A549 (cell line): ENCODE results near the gene CNBD2. TPM values are rescaled to one million over a fixed set of nuclear protein-coding genes. Genes with fewer than 3 reads are reported as not detected.

ENCODE experiments used
- ATAC-seq, 2 experiments: fragments of 200-7000 bp in 1 of 2; fragments of >200 bp in 1 of 2; cut with Nextera tagmentation in 1 of 2; cut with Tn5 transposase in 1 of 2; 3 replicates each; pipeline versions ENCODE4 v1.8.0 to v1.9.1; 2018 to 2020; ENCODE audit warnings: mild to moderate bottlenecking in 1 of 2, moderate library complexity in 1 of 2
- CTCF ChIA-PET: fragments of 300-600 bp; sonication (Branson Sonifier 250); formaldehyde crosslinking; extraction: SDS; loops from one replicate; lab custom pipeline; 2021; ENCODE audit warnings: antibody characterized with exemption, inconsistent platforms; lab: Yijun Ruan, JAX
- POLR2A ChIA-PET: fragments of 350-600 bp; formaldehyde crosslinking; extraction: SDS; loops from one replicate; lab custom pipeline; 2021; ENCODE audit warnings: antibody characterized with exemption, inconsistent platforms; lab: Yijun Ruan, JAX
- DNase-seq, 2 experiments: peaks; one replicate each; pipeline versions ENCODE4 v3.0.0 to v3.0.0-alpha.2; 2011 to 2016; ENCODE audit warnings: low read depth in 1 of 2, low spot score in 1 of 2
- FAIRE-seq: peaks from 2 replicates; lab custom pipeline; 2011; peaks lifted over from hg19 to GRCh38; lab: Jason Lieb, UNC
- H3K27ac ChIP-seq, 2 experiments: fragments of >200 bp; sonication (Bioruptor Twin); formaldehyde crosslinking; 3 replicates each; pipeline ENCODE4 v1.5.1; 2016 to 2017
- H3K4me1 ChIP-seq: fragments of >200 bp; sonication (Bioruptor Twin); formaldehyde crosslinking; 3 replicates; pipeline ENCODE4 v1.6.1; 2016
- H3K4me2 ChIP-seq: fragments of >200 bp; sonication (Bioruptor Twin); formaldehyde crosslinking; 3 replicates; pipeline ENCODE4 v1.6.1; 2016
- H3K4me3 ChIP-seq: fragments of >200 bp; sonication (Bioruptor Twin); formaldehyde crosslinking; 3 replicates; pipeline ENCODE4 v1.5.1; 2016
- H3K9me3 ChIP-seq: fragments of >200 bp; sonication (Bioruptor Twin); formaldehyde crosslinking; 3 replicates; pipeline ENCODE4 v1.6.1; 2016
- BHLHE40 ChIP-seq: IDR thresholded peaks from 2 replicates; pipeline ENCODE4 v1.6.1; 2012; ENCODE audit warnings: low read depth, low read length, inconsistent platforms
- CBX2 ChIP-seq: fragments of 200-600 bp; sonication (generic); IDR thresholded peaks from 2 replicates; pipeline ENCODE4 v1.6.1; 2016; ENCODE audit warnings: low read depth, mild to moderate bottlenecking, borderline replicate concordance
- CBX8 ChIP-seq: fragments of 200-600 bp; sonication (generic); IDR thresholded peaks from 2 replicates; pipeline ENCODE4 v1.6.1; 2016
- CEBPB ChIP-seq, 2 experiments: fragments of >200 bp in 1 of 2; sonication (Bioruptor Twin) in 1 of 2; formaldehyde crosslinking in 1 of 2; IDR thresholded peaks; 2 replicates each; pipeline ENCODE4 v1.6.1; 2012 to 2016
- ESRRA ChIP-seq: fragments of 150-350 bp; IDR thresholded peaks from 2 replicates; pipeline ENCODE4 v1.6.1; 2014; ENCODE audit warnings: mild to moderate bottlenecking, low read length, borderline replicate concordance
- FOSB ChIP-seq: fragments of 250-450 bp; sonication (Bioruptor Pico); IDR thresholded peaks from 2 replicates; pipeline ENCODE4 v1.5.0; 2020; ENCODE audit warnings: mild to moderate bottlenecking, moderate library complexity
- FOSL2 ChIP-seq, 2 experiments: fragments of 450-650 bp in 1 of 2; fragments of >200 bp in 1 of 2; sonication (Bioruptor Twin) in 1 of 2; formaldehyde crosslinking; IDR thresholded peaks; 2 replicates each; pipeline versions ENCODE4 v1.5.0 to v1.6.1; 2016 to 2020; ENCODE audit warnings: mild to moderate bottlenecking in 1 of 2, moderate library complexity in 1 of 2
- FOXS1 ChIP-seq: fragments of 250-450 bp; sonication (Bioruptor Pico); IDR thresholded peaks from 2 replicates; pipeline ENCODE4 v1.5.0; 2020; ENCODE audit warnings: mild to moderate bottlenecking, moderate library complexity
- GATA3 ChIP-seq: IDR thresholded peaks from 2 replicates; pipeline ENCODE4 v1.6.1; 2012; ENCODE audit warnings: borderline replicate concordance
- JUN ChIP-seq, 2 experiments: fragments of >200 bp; sonication (Bioruptor Twin); formaldehyde crosslinking; IDR thresholded peaks; 2 replicates in 1 of 2; 3 replicates in 1 of 2; pipeline ENCODE4 v1.6.1; 2016 to 2017
- MAFK ChIP-seq: fragments of 450-650 bp; IDR thresholded peaks from 2 replicates; pipeline ENCODE4 v1.6.1; 2014; ENCODE audit not compliant: partially characterized antibody
- MAZ ChIP-seq: fragments of 150-350 bp; IDR thresholded peaks from 2 replicates; pipeline ENCODE4 v1.6.1; 2014; ENCODE audit warnings: antibody characterized with exemption, low read depth, low read length, borderline replicate concordance
- NFE2L2 ChIP-seq: fragments of 150-350 bp; conservative IDR thresholded peaks from 2 replicates; pipeline ENCODE4 v1.6.1; 2014; ENCODE audit warnings: low read length
- NPAS2 ChIP-seq: fragments of 250-450 bp; sonication (Bioruptor Pico); IDR thresholded peaks from 2 replicates; pipeline ENCODE4 v1.8.0; 2022; ENCODE audit warnings: mild to moderate bottlenecking, moderate library complexity, borderline replicate concordance
- PHF8 ChIP-seq: fragments of 200-600 bp; sonication (generic); IDR thresholded peaks from 2 replicates; pipeline ENCODE4 v1.6.1; 2016; ENCODE audit warnings: low read depth, mild to moderate bottlenecking, antibody characterized with exemption, moderate library complexity, borderline replicate concordance
- POLR2AphosphoS2 ChIP-seq: conservative IDR thresholded peaks from 2 replicates; pipeline ENCODE4 v1.6.1; 2012; ENCODE audit warnings: low read length, improper control_type of control experiment, inconsistent platforms
- RAD21 ChIP-seq, 2 experiments: fragments of >200 bp in 1 of 2; sonication (Bioruptor Twin) in 1 of 2; formaldehyde crosslinking in 1 of 2; IDR thresholded peaks in 1 of 2; conservative IDR thresholded peaks in 1 of 2; 2 replicates in 1 of 2; 3 replicates in 1 of 2; pipeline ENCODE4 v1.6.1; 2012 to 2018; ENCODE audit warnings: inconsistent platforms in 1 of 2
- RCOR1 ChIP-seq: fragments of 150-350 bp; IDR thresholded peaks from 2 replicates; pipeline ENCODE4 v1.6.1; 2014; ENCODE audit warnings: antibody characterized with exemption, low read length, low read depth
- RNF2 ChIP-seq: fragments of 200-600 bp; sonication (generic); IDR thresholded peaks from 2 replicates; pipeline ENCODE4 v1.6.1; 2016; ENCODE audit warnings: low read depth, mild to moderate bottlenecking, antibody characterized with exemption, moderate library complexity, borderline replicate concordance
- SMC3 ChIP-seq: fragments of >200 bp; sonication (Bioruptor Twin); formaldehyde crosslinking; IDR thresholded peaks from 3 replicates; pipeline ENCODE4 v1.6.1; 2018; ENCODE audit warnings: inconsistent platforms
- SREBF2 ChIP-seq: fragments of 450-650 bp; IDR thresholded peaks from 2 replicates; pipeline ENCODE4 v1.6.1; 2014; ENCODE audit warnings: mild to moderate bottlenecking, moderate library complexity
- TFCP2L1 ChIP-seq: fragments of 250-450 bp; sonication (Bioruptor Pico); IDR thresholded peaks from 2 replicates; pipeline ENCODE4 v1.5.0; 2021; ENCODE audit warnings: mild to moderate bottlenecking
- ZC3H11A ChIP-seq: fragments of 450-650 bp; IDR thresholded peaks from 2 replicates; pipeline ENCODE4 v1.6.1; 2014; ENCODE audit warnings: antibody characterized with exemption, mild to moderate bottlenecking
- WGBS: methylation state at CpG from one replicate; pipeline ENCODE4 v1.1.6; 2017; ENCODE audit errors: missing lambda C conversion rate; 5-methylcytosine and 5-hydroxymethylcytosine counted together
- polyA plus RNA-seq, 4 experiments: library from polyadenylated mRNA; depleted of rRNA in 3 of 4; stranded (reverse); fragments of >200 nt; fragmentation: RNase III in 1 of 4; extraction: RNeasy Plus Mini Kit Qiagen cat#74134 plus additional on column Dnase treatment in 1 of 4; gene quantifications; 2 replicates in 3 of 4; 3 replicates in 1 of 4; pipeline ENCODE4 v1.2.3, GENCODE V29; 2011 to 2017
- TF ChIP-seq, protein P1 (sequence below): fragments of >200 bp; sonication (Bioruptor Twin); formaldehyde crosslinking; IDR thresholded peaks from 3 replicates; pipeline ENCODE4 v1.5.1; 2016
- TF ChIP-seq, protein P2 (sequence below): fragments of >200 bp; sonication (Bioruptor Twin); formaldehyde crosslinking; IDR thresholded peaks from 2 replicates; pipeline ENCODE4 v1.6.1; 2016
- TF ChIP-seq, protein P3 (sequence below): IDR thresholded peaks from 2 replicates; pipeline ENCODE4 v1.6.1; 2012; ENCODE audit warnings: low read depth, borderline replicate concordance
- TF ChIP-seq, protein P4 (sequence below): fragments of 150-350 bp; IDR thresholded peaks from 2 replicates; pipeline ENCODE4 v1.6.1; 2014; ENCODE audit warnings: low read depth, mild to moderate bottlenecking, low read length
- TF ChIP-seq, protein P5 (sequence below): fragments of 450-650 bp; IDR thresholded peaks from 2 replicates; pipeline ENCODE4 v1.6.1; 2014; ENCODE audit warnings: antibody characterized with exemption

The CNBD2 gene
- polyA plus RNA-seq, 2 of the 4 experiments (the other 2 are of a cell fraction), result 4.3 to 5.4 TPM

DNA sequence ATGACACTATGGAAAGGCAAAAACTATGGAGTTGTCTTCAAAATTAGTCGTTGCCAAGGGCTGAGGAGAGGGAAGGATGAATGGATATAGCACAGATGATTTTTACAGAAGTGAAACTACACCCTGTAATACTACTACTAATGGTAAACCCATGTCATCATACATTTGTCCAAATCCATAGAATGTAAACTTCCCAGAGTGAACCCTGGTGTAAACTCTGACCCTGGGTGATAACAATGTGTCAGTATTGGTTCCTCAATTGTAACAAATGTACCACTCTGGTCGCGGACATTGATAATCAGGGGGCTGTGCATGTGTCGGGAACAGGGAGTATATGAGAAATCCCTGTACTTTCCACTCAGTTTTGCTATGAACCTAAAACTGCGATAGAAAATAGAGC lies 72.2 kb downstream of the CNBD2 start:
- ChIA-PET CTCF (interaction anchor here (0.9 to 1.9 kb wide), 3 partner anchors 46 to 86 kb away, joined by 5 to 7 read pairs (median 6); partner anchors contain the start of gene SCAND1), POLR2A (no interaction called here)
- TF ChIP-seq RAD21 (conservative IDR thresholded peaks at IDR 0.05 in 1 of 2, IDR thresholded peaks at IDR 0.05 in 1 of 2), result no peak
- Histone ChIP-seq H3K4me3 (no peak overlapping the region), H3K4me1 (peaks cover 10% of the 10 kb centered on the region; the same call in 2 of the 3 replicates), H3K9me3 (no peaks in the 10 kb centered on the region), H3K27ac (no peak overlapping the region), H3K4me2 (no peak overlapping the region)
- ATAC-seq, result no peak
- DNase-seq, result no peak
- no peak for FAIRE-seq
- WGBS, result 82% methylated on average over 5 of the region's 5 CpGs

DNA sequence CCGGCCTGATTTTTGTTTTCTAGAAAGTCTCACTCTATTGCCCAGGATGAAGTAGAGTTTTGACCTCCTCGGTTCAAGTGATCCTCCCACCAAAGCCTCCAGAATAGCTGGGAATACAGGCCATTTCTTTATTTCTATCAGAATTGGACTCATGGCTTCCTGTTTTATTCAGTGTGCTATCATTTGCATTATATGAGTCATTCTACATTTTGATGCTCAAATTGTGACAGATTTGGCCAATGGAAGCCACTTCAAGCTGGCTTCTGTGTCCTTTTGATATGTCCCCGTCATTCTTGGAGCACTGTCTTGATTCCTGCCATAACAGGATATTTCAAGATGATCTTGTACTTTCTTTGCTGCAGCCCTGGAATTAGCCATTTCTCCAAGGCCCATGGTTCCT lies 75.1 kb downstream of the CNBD2 start:
- DNase-seq, result no peak
- 95% methylated on average over 3 of the region's 3 CpGs for WGBS
- peaks cover 24% of the 10 kb centered on the region; the same call in 2 of the 3 replicates for H3K4me1 ChIP-seq
- H3K4me2 ChIP-seq, result no peak overlapping the region
- no peak for FAIRE-seq
- POLR2A ChIA-PET, result no interaction called here
- no peak overlapping the region for H3K4me3 ChIP-seq
- no peaks in the 10 kb centered on the region for H3K9me3 ChIP-seq
- TF ChIP-seq SMC3, result no peak
- TF ChIP-seq FOSB (CRISPR knock-in tag), result no peak
- TF ChIP-seq JUN (IDR thresholded peaks at IDR 0.05), result no peak
- TF ChIP-seq CBX2, result no peak
- TF ChIP-seq, protein P1, sequence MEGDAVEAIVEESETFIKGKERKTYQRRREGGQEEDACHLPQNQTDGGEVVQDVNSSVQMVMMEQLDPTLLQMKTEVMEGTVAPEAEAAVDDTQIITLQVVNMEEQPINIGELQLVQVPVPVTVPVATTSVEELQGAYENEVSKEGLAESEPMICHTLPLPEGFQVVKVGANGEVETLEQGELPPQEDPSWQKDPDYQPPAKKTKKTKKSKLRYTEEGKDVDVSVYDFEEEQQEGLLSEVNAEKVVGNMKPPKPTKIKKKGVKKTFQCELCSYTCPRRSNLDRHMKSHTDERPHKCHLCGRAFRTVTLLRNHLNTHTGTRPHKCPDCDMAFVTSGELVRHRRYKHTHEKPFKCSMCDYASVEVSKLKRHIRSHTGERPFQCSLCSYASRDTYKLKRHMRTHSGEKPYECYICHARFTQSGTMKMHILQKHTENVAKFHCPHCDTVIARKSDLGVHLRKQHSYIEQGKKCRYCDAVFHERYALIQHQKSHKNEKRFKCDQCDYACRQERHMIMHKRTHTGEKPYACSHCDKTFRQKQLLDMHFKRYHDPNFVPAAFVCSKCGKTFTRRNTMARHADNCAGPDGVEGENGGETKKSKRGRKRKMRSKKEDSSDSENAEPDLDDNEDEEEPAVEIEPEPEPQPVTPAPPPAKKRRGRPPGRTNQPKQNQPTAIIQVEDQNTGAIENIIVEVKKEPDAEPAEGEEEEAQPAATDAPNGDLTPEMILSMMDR, result no peak
- no peak for TF ChIP-seq ZC3H11A
- no peak for TF ChIP-seq CEBPB (IDR thresholded peaks at IDR 0.05)
- TF ChIP-seq FOSL2 (IDR thresholded peaks at IDR 0.05), result no peak
- TF ChIP-seq FOSL2 (CRISPR knock-in tag; IDR thresholded peaks at IDR 0.05), result no peak
- TF ChIP-seq PHF8, result no peak
- no peak for TF ChIP-seq FOXS1
- TF ChIP-seq ESRRA, result no peak
- no peak for TF ChIP-seq TFCP2L1 (CRISPR knock-in tag)
- TF ChIP-seq MAFK, result no peak
- no peak for TF ChIP-seq NFE2L2
- no peak for TF ChIP-seq BHLHE40
- H3K27ac ChIP-seq, result no peak overlapping the region
- peak in 1 of 2 experiments; percentile 6; a peak in 1 of 6 replicates for ATAC-seq
- CTCF ChIA-PET, result interaction anchor here (1.2 to 2.7 kb wide), 7 partner anchors 8 to 113 kb away, joined by 3 to 12 read pairs (median 6); no protein-coding TSS in a partner anchor

DNA sequence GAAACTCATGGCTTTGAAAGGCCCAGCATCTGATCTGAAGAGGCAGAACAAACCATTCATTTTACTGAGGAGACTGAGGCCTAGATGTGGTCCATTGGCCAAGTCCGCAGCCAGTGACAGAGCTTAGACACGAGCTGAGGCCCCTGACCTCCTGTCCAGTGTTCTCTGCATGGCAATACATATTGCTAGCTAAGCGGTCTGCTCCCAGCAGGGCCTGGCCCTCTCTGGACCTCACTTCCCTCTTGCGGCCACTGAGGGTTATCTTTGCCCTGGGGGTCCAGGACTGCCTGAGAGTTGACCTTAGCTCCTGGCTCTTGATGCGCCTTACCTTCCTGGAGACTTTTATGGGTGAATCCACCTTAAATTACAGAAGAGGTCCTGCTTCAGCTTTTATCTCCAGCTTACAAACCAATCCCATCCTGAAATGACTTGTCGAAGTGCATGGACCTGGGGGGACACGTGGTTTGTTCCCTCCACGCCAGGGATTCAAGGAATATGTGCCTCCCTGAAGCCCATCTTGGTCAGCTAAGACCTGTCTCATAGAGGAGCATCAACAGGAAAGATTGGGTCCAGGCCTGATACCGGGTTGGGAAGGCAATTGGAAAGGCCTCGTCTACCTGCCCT lies 75.6 kb downstream of the CNBD2 start:
- ATAC-seq (peak; percentile 52 to 68; a peak in 4 of 6 replicates), FAIRE-seq (no peak), DNase-seq (no peak)
- H3K9me3 ChIP-seq, result no peaks in the 10 kb centered on the region
- CTCF ChIA-PET, result interaction anchor here (0.9 to 2.7 kb wide), 9 partner anchors 8 to 112 kb away, joined by 3 to 12 read pairs (median 5); partner anchors contain the start of gene SCAND1
- no peak overlapping the region for H3K4me2 ChIP-seq
- 91% methylated on average over 10 of the region's 10 CpGs for whole genome bisulfite sequencing
- H3K4me3 ChIP-seq, result no peak overlapping the region
- no peak overlapping the region for H3K27ac ChIP-seq
- H3K4me1 ChIP-seq, result peaks cover 27% of the 10 kb centered on the region; the same call in 2 of the 3 replicates
- POLR2A ChIA-PET, result interaction anchor here (1.5 kb wide), 1 partner anchor 51 kb away, joined by 6 read pairs; no protein-coding TSS in a partner anchor
- TF ChIP-seq, protein P2, sequence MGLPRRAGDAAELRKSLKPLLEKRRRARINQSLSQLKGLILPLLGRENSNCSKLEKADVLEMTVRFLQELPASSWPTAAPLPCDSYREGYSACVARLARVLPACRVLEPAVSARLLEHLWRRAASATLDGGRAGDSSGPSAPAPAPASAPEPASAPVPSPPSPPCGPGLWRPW, result no peak
- TF ChIP-seq RNF2 (no peak), POLR2AphosphoS2 (no peak), SREBF2 (no peak), RCOR1 (no peak), MAZ (no peak), GATA3 (no peak), TFCP2L1 (CRISPR knock-in tag) (no peak), NPAS2 (CRISPR knock-in tag) (no peak), FOSL2 (IDR thresholded peaks at IDR 0.05) (no peak), FOSL2 (CRISPR knock-in tag; IDR thresholded peaks at IDR 0.05) (no peak), CBX8 (no peak)
- TF ChIP-seq, protein P3, sequence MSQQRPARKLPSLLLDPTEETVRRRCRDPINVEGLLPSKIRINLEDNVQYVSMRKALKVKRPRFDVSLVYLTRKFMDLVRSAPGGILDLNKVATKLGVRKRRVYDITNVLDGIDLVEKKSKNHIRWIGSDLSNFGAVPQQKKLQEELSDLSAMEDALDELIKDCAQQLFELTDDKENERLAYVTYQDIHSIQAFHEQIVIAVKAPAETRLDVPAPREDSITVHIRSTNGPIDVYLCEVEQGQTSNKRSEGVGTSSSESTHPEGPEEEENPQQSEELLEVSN, result no peak
- TF ChIP-seq, protein P4, sequence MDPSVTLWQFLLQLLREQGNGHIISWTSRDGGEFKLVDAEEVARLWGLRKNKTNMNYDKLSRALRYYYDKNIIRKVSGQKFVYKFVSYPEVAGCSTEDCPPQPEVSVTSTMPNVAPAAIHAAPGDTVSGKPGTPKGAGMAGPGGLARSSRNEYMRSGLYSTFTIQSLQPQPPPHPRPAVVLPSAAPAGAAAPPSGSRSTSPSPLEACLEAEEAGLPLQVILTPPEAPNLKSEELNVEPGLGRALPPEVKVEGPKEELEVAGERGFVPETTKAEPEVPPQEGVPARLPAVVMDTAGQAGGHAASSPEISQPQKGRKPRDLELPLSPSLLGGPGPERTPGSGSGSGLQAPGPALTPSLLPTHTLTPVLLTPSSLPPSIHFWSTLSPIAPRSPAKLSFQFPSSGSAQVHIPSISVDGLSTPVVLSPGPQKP, result no peak
- TF ChIP-seq, protein P5, sequence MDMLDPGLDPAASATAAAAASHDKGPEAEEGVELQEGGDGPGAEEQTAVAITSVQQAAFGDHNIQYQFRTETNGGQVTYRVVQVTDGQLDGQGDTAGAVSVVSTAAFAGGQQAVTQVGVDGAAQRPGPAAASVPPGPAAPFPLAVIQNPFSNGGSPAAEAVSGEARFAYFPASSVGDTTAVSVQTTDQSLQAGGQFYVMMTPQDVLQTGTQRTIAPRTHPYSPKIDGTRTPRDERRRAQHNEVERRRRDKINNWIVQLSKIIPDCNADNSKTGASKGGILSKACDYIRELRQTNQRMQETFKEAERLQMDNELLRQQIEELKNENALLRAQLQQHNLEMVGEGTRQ, result no peak
